ENCODE results near the gene HCN2. TPM values are rescaled to one million over a fixed set of nuclear protein-coding genes. Genes with fewer than 3 reads are reported as not detected.

The HCN2 gene
- total and polyA plus RNA-seq, 9 of the 15 experiments (the other 6 are each of a cell fraction or from before 2014, with no cell fraction given): 0.29 to 4.2 (median 0.82) TPM; not detected in 2

DNA sequence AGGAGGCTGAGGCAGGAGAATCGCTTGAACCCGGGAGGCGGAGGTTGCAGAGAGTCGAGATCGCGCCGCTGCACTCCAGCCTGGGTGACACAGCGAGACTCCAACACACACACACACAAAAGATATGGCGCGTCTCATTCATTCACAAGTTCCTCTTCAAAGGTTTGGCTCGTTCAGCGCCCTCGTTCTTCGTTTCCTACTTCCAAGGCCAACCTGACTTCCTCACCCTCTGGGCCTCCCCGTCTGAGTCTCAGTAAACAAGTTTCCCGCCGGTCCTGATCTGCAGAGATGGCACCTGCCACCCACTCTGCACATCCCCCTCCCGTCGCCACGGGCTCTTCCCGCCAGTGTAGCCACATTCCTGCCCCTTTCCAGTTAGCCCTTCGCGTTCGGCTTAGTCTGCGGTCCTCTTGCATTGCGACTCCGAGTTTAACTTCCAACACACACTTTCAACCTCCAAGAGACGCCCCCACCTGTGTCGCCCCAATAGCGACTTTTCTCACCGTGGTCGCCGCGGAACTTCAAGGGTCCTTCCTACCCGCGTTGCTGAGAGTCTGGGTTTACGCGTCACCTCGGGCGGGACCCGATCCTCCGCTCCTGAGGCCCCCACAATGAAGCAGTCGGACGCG is 18.6 kb upstream of the HCN2 start (continued):
- TF ChIP-seq ZNF197 (CRISPR knock-in tag; IDR thresholded peaks at IDR 0.05; ENCODE audit: low read depth) (no peak), TRIM28 (IDR thresholded peaks at IDR 0.05) (no peak), BDP1 (IDR thresholded peaks at IDR 0.05; ENCODE audit: insufficient read depth, insufficient read length) (no peak), STAT5A (IDR thresholded peaks at IDR 0.05; ENCODE audit: borderline replicate concordance, low read length) (no peak), MIER1 (IDR thresholded peaks at IDR 0.05; ENCODE audit: low read depth) (peak; percentile 72; the same call in 1 of the 2 replicates), CBFA2T3 (IDR thresholded peaks at IDR 0.05) (0 out of 2 replicates have a peak, but pooled peaks have one; percentile 14), BHLHE40 (IDR thresholded peaks at IDR 0.05; ENCODE audit: low read length) (no peak), ERF (CRISPR knock-in tag; IDR thresholded peaks at IDR 0.05) (no peak), ZNF384 (IDR thresholded peaks at IDR 0.05; ENCODE audit: low read depth, low read length) (no peak), KDM1A (IDR thresholded peaks at IDR 0.05) (peak in 1 of 2 experiments; percentile 35; a peak in 2 of 4 replicates), MXI1 (IDR thresholded peaks at IDR 0.05; ENCODE audit: low read depth, low read length) (no peak)
- TF ChIP-seq, protein P1, sequence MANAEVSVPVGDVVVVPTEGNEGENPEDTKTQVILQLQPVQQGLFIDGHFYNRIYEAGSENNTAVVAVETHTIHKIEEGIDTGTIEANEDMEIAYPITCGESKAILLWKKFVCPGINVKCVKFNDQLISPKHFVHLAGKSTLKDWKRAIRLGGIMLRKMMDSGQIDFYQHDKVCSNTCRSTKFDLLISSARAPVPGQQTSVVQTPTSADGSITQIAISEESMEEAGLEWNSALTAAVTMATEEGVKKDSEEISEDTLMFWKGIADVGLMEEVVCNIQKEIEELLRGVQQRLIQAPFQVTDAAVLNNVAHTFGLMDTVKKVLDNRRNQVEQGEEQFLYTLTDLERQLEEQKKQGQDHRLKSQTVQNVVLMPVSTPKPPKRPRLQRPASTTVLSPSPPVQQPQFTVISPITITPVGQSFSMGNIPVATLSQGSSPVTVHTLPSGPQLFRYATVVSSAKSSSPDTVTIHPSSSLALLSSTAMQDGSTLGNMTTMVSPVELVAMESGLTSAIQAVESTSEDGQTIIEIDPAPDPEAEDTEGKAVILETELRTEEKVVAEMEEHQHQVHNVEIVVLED (CRISPR knock-in tag; IDR thresholded peaks at IDR 0.05): no peak
- TF ChIP-seq, protein P2, sequence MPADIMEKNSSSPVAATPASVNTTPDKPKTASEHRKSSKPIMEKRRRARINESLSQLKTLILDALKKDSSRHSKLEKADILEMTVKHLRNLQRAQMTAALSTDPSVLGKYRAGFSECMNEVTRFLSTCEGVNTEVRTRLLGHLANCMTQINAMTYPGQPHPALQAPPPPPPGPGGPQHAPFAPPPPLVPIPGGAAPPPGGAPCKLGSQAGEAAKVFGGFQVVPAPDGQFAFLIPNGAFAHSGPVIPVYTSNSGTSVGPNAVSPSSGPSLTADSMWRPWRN (IDR thresholded peaks at IDR 0.05; ENCODE audit: low read depth): no peak
- TF ChIP-seq, protein P3, sequence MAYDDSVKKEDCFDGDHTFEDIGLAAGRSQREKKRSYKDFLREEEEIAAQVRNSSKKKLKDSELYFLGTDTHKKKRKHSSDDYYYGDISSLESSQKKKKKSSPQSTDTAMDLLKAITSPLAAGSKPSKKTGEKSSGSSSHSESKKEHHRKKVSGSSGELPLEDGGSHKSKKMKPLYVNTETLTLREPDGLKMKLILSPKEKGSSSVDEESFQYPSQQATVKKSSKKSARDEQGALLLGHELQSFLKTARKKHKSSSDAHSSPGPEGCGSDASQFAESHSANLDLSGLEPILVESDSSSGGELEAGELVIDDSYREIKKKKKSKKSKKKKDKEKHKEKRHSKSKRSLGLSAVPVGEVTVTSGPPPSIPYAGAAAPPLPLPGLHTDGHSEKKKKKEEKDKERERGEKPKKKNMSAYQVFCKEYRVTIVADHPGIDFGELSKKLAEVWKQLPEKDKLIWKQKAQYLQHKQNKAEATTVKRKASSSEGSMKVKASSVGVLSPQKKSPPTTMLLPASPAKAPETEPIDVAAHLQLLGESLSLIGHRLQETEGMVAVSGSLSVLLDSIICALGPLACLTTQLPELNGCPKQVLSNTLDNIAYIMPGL (CRISPR knock-in tag; IDR thresholded peaks at IDR 0.05): no peak
- TF ChIP-seq, protein P4, sequence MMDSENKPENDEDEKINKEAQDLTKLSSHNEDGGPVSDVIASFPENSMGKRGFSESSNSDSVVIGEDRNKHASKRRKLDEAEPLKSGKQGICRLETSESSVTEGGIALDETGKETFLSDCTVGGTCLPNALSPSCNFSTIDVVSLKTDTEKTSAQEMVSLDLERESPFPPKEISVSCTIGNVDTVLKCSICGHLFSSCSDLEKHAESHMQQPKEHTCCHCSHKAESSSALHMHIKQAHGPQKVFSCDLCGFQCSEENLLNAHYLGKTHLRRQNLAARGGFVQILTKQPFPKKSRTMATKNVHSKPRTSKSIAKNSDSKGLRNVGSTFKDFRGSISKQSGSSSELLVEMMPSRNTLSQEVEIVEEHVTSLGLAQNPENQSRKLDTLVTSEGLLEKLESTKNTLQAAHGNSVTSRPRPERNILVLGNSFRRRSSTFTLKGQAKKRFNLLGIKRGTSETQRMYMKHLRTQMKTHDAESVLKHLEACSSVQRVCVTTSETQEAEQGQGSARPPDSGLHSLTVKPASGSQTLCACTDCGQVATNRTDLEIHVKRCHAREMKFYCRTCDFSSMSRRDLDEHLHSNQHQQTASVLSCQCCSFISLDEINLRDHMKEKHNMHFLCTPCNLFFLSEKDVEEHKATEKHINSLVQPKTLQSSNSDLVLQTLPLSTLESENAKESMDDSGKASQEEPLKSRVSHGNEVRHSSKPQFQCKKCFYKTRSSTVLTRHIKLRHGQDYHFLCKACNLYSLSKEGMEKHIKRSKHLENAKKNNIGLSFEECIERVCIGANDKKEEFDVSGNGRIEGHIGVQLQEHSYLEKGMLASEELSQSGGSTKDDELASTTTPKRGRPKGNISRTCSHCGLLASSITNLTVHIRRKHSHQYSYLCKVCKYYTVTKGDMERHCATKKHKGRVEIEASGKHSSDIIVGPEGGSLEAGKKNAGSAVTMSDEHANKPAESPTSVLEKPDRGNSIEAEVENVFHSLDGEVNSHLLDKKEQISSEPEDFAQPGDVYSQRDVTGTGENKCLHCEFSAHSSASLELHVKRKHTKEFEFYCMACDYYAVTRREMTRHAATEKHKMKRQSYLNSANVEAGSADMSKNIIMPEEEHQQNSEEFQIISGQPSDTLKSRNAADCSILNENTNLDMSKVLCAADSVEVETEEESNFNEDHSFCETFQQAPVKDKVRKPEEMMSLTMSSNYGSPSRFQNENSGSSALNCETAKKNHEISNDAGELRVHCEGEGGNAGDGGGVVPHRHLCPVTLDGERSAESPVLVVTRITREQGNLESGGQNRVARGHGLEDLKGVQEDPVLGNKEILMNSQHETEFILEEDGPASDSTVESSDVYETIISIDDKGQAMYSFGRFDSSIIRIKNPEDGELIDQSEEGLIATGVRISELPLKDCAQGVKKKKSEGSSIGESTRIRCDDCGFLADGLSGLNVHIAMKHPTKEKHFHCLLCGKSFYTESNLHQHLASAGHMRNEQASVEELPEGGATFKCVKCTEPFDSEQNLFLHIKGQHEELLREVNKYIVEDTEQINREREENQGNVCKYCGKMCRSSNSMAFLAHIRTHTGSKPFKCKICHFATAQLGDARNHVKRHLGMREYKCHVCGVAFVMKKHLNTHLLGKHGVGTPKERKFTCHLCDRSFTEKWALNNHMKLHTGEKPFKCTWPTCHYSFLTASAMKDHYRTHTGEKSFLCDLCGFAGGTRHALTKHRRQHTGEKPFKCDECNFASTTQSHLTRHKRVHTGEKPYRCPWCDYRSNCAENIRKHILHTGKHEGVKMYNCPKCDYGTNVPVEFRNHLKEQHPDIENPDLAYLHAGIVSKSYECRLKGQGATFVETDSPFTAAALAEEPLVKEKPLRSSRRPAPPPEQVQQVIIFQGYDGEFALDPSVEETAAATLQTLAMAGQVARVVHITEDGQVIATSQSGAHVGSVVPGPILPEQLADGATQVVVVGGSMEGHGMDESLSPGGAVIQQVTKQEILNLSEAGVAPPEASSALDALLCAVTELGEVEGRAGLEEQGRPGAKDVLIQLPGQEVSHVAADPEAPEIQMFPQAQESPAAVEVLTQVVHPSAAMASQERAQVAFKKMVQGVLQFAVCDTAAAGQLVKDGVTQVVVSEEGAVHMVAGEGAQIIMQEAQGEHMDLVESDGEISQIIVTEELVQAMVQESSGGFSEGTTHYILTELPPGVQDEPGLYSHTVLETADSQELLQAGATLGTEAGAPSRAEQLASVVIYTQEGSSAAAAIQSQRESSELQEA (IDR thresholded peaks at IDR 0.05; ENCODE audit: low read depth): 0 out of 2 replicates have a peak, but pooled peaks have one; percentile 13
